SU-DHL-6 (cell line): ENCODE measurements around the gene RGS18.

Experiments
- EZH2phosphoT487 ChIP-seq: fragments of 200-600 bp; sonication (generic), shearing (Covaris generic); conservative IDR thresholded peaks from 2 replicates; pipeline ENCODE4 v1.6.1; 2018; ENCODE audit warnings: mild to moderate bottlenecking, antibody characterized with exemption, low read length, moderate library complexity, mixed read lengths
- TF ChIP-seq, protein P1 (sequence below): fragments of 200-600 bp; sonication (generic); IDR thresholded peaks from one replicate; pipeline ENCODE4 v1.5.1; 2017; ENCODE audit warnings: antibody characterized with exemption, mild to moderate bottlenecking, low read length, moderate library complexity; ENCODE audit not compliant: insufficient read depth, poor library complexity, severe bottlenecking

DNA sequence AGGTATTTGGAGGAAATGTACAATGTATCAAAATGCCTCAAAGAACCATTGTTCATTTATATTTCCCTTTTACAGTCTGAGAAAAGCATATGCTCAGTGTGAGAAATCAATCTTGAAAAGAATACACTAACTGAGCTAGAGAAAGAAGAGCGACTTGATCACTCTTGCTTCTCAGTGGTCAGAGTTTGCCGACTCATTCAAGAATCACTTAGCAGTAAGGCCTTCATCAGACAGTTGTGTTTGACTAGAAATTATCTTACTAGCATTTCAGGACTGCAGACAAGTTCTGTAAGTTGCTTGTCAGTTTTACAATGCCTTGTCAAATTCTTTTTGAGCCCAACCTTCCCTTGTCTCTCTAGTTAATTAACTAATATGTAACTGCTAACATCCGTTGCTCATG, 12.9 kb downstream of the RGS18 start:
- TF ChIP-seq, protein P1, sequence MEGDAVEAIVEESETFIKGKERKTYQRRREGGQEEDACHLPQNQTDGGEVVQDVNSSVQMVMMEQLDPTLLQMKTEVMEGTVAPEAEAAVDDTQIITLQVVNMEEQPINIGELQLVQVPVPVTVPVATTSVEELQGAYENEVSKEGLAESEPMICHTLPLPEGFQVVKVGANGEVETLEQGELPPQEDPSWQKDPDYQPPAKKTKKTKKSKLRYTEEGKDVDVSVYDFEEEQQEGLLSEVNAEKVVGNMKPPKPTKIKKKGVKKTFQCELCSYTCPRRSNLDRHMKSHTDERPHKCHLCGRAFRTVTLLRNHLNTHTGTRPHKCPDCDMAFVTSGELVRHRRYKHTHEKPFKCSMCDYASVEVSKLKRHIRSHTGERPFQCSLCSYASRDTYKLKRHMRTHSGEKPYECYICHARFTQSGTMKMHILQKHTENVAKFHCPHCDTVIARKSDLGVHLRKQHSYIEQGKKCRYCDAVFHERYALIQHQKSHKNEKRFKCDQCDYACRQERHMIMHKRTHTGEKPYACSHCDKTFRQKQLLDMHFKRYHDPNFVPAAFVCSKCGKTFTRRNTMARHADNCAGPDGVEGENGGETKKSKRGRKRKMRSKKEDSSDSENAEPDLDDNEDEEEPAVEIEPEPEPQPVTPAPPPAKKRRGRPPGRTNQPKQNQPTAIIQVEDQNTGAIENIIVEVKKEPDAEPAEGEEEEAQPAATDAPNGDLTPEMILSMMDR = no peak
- no peak for TF ChIP-seq EZH2phosphoT487
